GOT3 (cell line): Measurements from ENCODE around the gene VTN.
"Not testable (repeated sequence)": the region's sequence is repeated elsewhere in the genome, so short reads cannot be mapped to it uniquely, and the experiment has no call there.

Source experiments
- DNase-seq: peaks from one replicate; lab custom pipeline; 2025; ENCODE audit warnings: mixed read lengths; lab: John Stamatoyannopoulos, UW

Gene VTN

GRCh38 chr17:28342313-28342712 lies 27.8 kb downstream of the VTN start:
- DNase-seq = no peak

GRCh38 chr17:28341516-28341915 lies 28.6 kb downstream of the VTN start:
- no peak for DNase-seq

- no peak for DNase-seq
Observed at GRCh38 chr17:28340374-28340773, 29.7 kb downstream of the VTN start.

- DNase-seq = no peak
Observed at GRCh38 chr17:28339431-28339830, 30.7 kb downstream of the VTN start.

- not testable (repeated sequence) for DNase-seq
Observed at GRCh38 chr17:28338769-28339212, 31.3 kb downstream of the VTN start.

- DNase-seq = no peak
Observed at GRCh38 chr17:28338056-28338768, 31.9 kb downstream of the VTN start.

- DNase-seq = no peak
Observed at GRCh38 chr17:28335959-28336871, 33.9 kb downstream of the VTN start.

GRCh38 chr17:28335201-28335958 lies 34.7 kb downstream of the VTN start, which contains the start of the genes IFT20 and TNFAIP1:
IFT20 (minus strand) TSS chr17:28335472; CDS start chr17:28331985, 3,487 bp downstream.
TNFAIP1 (plus strand) TSS chr17:28335761; CDS start chr17:28339522, 3,761 bp downstream.
- DNase-seq = peak; percentile 97

GRCh38 chr17:28334666-28335200 lies 35.4 kb downstream of the VTN start:
- no peak for DNase-seq

- DNase-seq = no peak
Observed at GRCh38 chr17:28334171-28334570, 35.9 kb downstream of the VTN start.

- DNase-seq = no peak
Observed at GRCh38 chr17:28333083-28333746, 36.9 kb downstream of the VTN start.

- no peak for DNase-seq
Observed at GRCh38 chr17:28331891-28332420, 38.2 kb downstream of the VTN start.

- DNase-seq = no peak
Observed at GRCh38 chr17:28330671-28331070, 39.4 kb downstream of the VTN start.

- no peak for DNase-seq
Observed at GRCh38 chr17:28328325-28328724, 41.8 kb downstream of the VTN start.

- no peak for DNase-seq
Observed at GRCh38 chr17:28327709-28328108, 42.4 kb downstream of the VTN start.

GRCh38 chr17:28327031-28327607 lies 43.0 kb downstream of the VTN start:
- no peak for DNase-seq

GRCh38 chr17:28326114-28326513 lies 44.0 kb downstream of the VTN start:
- no peak for DNase-seq

GRCh38 chr17:28325211-28325610 lies 44.9 kb downstream of the VTN start:
- DNase-seq = no peak

- no peak for DNase-seq
Observed at GRCh38 chr17:28324781-28325180, 45.3 kb downstream of the VTN start.

GRCh38 chr17:28324267-28324745 lies 45.8 kb downstream of the VTN start:
- DNase-seq = no peak
